Keratinocyte (primary cell): ENCODE measurements around the gene MRPS15. TPM values are rescaled to one million over a fixed set of nuclear protein-coding genes. Genes with fewer than 3 reads are reported as not detected.
"Not testable (repeated sequence)": the region's sequence is repeated elsewhere in the genome, so short reads cannot be mapped to it uniquely, and the experiment has no call there.

Experiments used
- DNase-seq: peaks from one replicate; pipeline ENCODE4 v3.0.0-alpha.2; 2011; ENCODE audit warnings: low read depth, missing footprints, low spot score
- FAIRE-seq: peaks from 2 replicates; lab custom pipeline; 2011; peaks lifted over from hg19 to GRCh38; lab: Jason Lieb, UNC
- H2AFZ ChIP-seq: 2 replicates; pipeline ENCODE4 v1.6.0; 2012; ENCODE audit warnings: low read length, control low read depth, inconsistent platforms; ENCODE audit not compliant: control insufficient read depth
- H3K27ac ChIP-seq: 2 replicates; pipeline ENCODE4 v1.5.1; 2011; ENCODE audit warnings: low read length; ENCODE audit not compliant: control insufficient read depth, insufficient read depth
- H3K27me3 ChIP-seq: 3 replicates; pipeline ENCODE4 v1.6.0; 2011; ENCODE audit warnings: low read length; ENCODE audit not compliant: control insufficient read depth, insufficient read depth; ENCODE audit errors: extremely low read depth
- H3K36me3 ChIP-seq, 2 experiments: 2 replicates in 1 of 2; 3 replicates in 1 of 2; pipeline ENCODE4 v1.5.1; 2011; ENCODE audit warnings: low read length in 2 of 2, mild to moderate bottlenecking in 1 of 2; ENCODE audit not compliant: control insufficient read depth in 2 of 2, insufficient read depth in 2 of 2; ENCODE audit errors: extremely low read depth in 1 of 2
- H3K4me1 ChIP-seq: 3 replicates; pipeline ENCODE4 v1.5.1; 2011; ENCODE audit warnings: low read length; ENCODE audit not compliant: control insufficient read depth, insufficient read depth; ENCODE audit errors: extremely low read depth
- H3K4me2 ChIP-seq: 3 replicates; pipeline ENCODE4 v1.6.0; 2011; ENCODE audit warnings: low read depth, low read length; ENCODE audit not compliant: control insufficient read depth, insufficient read depth; ENCODE audit errors: extremely low read depth
- H3K4me3 ChIP-seq, 3 experiments: fragments of 200-600 bp in 1 of 3; sonication (generic) in 1 of 3; 2 replicates in 2 of 3; 3 replicates in 1 of 3; pipeline ENCODE4 v1.5.1; 2011 to 2016; ENCODE audit warnings: low read length in 3 of 3, mild to moderate bottlenecking in 3 of 3, control low read depth in 2 of 3, inconsistent platforms in 1 of 3, low read depth in 1 of 3, mixed read lengths in 1 of 3, mixed run types in 1 of 3, moderate library complexity in 1 of 3; ENCODE audit not compliant: control insufficient read depth in 2 of 3, insufficient read depth in 2 of 3; ENCODE audit errors: extremely low read depth in 1 of 3
- H3K79me2 ChIP-seq: 2 replicates; pipeline ENCODE4 v1.6.0; 2012; ENCODE audit warnings: low read length; ENCODE audit not compliant: control insufficient read depth, insufficient read depth
- H3K9ac ChIP-seq: 3 replicates; pipeline ENCODE4 v1.6.0; 2011; ENCODE audit warnings: low read length; ENCODE audit not compliant: control insufficient read depth, insufficient read depth; ENCODE audit errors: extremely low read depth
- H3K9me1 ChIP-seq: 3 replicates; pipeline ENCODE4 v1.6.0; 2011; ENCODE audit warnings: low read length; ENCODE audit not compliant: control insufficient read depth, insufficient read depth; ENCODE audit errors: extremely low read depth
- H3K9me3 ChIP-seq: 2 replicates; pipeline ENCODE4 v1.5.1; 2012; ENCODE audit warnings: low read depth, low read length; ENCODE audit not compliant: control insufficient read depth
- H4K20me1 ChIP-seq: 3 replicates; pipeline ENCODE4 v1.6.0; 2011; ENCODE audit warnings: low read length; ENCODE audit not compliant: control insufficient read depth, insufficient read depth; ENCODE audit errors: extremely low read depth
- EZH2 ChIP-seq: IDR thresholded peaks from one replicate; pipeline ENCODE4 v1.6.1; 2012; ENCODE audit warnings: inconsistent platforms, mild to moderate bottlenecking, low read length, moderate library complexity
- dilution Hi-C: fragments of 300-500 bp; cut with MboI; formaldehyde crosslinking; loops from one replicate; pipeline ENCODE4 v1.7.0; 2020; ENCODE audit warnings: low sequenced_read_pairs; ENCODE audit not compliant: extremely low pct_ligation_motif_present
- polyA plus RNA-seq, 5 experiments: library from polyadenylated mRNA; depleted of rRNA in 3 of 5; stranded (reverse) in 3 of 5; stranded (forward) in 1 of 5; unstranded in 1 of 5; fragments of >200 nt; gene quantifications; 1 replicate in 1 of 5; 2 replicates in 3 of 5; 3 replicates in 1 of 5; pipeline versions ENCODE4 v1.2.1 to v1.2.3, GENCODE V29; 2011 to 2012; ENCODE audit warnings: missing spikeins in 2 of 5, low read depth in 1 of 5, low replicate concordance in 1 of 5
- TF ChIP-seq, protein P1 (sequence below), 3 experiments: IDR thresholded peaks in 1 of 3; conservative IDR thresholded peaks in 1 of 3; optimal IDR thresholded peaks in 1 of 3; 2 replicates in 2 of 3; 3 replicates in 1 of 3; pipeline versions ENCODE3 to v1.5.1; 2011; ENCODE audit warnings: low read length in 3 of 3, mild to moderate bottlenecking in 3 of 3, moderate library complexity in 2 of 3, control low read depth in 1 of 3, inconsistent platforms in 1 of 3; ENCODE audit not compliant: insufficient read depth in 2 of 3; ENCODE audit errors: extremely low read depth in 1 of 3

MRPS15 gene
- polyA plus RNA-seq, 1 donor (not counting 4 experiments of a cell fraction or from before 2014, with no cell fraction given), result 130 TPM

DNA sequence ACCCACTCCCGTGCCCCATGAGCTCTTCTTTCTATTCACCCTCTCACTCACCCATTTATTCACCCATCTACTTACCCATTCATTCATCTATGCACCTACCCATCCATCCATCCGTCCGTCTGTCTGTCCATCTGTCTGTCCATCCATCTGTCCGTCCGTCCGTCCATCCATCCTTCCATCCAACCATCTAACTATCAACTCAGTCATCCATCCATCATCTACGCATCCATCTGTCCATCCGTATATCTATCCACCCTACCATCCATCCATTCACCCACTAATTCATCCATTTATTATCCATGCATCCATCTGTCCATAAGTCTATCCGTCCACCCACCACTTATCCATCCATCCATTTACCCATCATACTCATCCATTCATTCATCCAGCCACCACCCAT, 29.3 kb upstream of the MRPS15 start:
- H2AFZ ChIP-seq, result no peak overlapping the region
- DNase-seq (no peak), FAIRE-seq (no peak)
- no peak overlapping the region for H3K9ac ChIP-seq
- no peaks in the 10 kb centered on the region for H3K36me3 ChIP-seq
- dilution Hi-C loops, result no loop called here
- no peaks in the 10 kb centered on the region for H3K9me1 ChIP-seq
- no peaks in the 10 kb centered on the region for H4K20me1 ChIP-seq
- H3K27ac ChIP-seq, result no peak overlapping the region
- H3K27me3 ChIP-seq, result peaks cover 8% of the 10 kb centered on the region
- no peak overlapping the region for H3K4me3 ChIP-seq
- no peak overlapping the region for H3K4me2 ChIP-seq
- no peaks in the 10 kb centered on the region for H3K79me2 ChIP-seq
- no peak for TF ChIP-seq EZH2
- TF ChIP-seq, protein P1, sequence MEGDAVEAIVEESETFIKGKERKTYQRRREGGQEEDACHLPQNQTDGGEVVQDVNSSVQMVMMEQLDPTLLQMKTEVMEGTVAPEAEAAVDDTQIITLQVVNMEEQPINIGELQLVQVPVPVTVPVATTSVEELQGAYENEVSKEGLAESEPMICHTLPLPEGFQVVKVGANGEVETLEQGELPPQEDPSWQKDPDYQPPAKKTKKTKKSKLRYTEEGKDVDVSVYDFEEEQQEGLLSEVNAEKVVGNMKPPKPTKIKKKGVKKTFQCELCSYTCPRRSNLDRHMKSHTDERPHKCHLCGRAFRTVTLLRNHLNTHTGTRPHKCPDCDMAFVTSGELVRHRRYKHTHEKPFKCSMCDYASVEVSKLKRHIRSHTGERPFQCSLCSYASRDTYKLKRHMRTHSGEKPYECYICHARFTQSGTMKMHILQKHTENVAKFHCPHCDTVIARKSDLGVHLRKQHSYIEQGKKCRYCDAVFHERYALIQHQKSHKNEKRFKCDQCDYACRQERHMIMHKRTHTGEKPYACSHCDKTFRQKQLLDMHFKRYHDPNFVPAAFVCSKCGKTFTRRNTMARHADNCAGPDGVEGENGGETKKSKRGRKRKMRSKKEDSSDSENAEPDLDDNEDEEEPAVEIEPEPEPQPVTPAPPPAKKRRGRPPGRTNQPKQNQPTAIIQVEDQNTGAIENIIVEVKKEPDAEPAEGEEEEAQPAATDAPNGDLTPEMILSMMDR (optimal IDR thresholded peaks at IDR 0.05 in 1 of 3, IDR thresholded peaks at IDR 0.05 in 1 of 3, conservative IDR thresholded peaks at IDR 0.05 in 1 of 3; ENCODE audit: extremely low read depth in 1 of 3, insufficient read depth in 2 of 3, low read length in 3 of 3), result no peak
- H3K4me1 ChIP-seq, result no peaks in the 10 kb centered on the region
- H3K9me3 ChIP-seq, result no peaks in the 10 kb centered on the region

DNA sequence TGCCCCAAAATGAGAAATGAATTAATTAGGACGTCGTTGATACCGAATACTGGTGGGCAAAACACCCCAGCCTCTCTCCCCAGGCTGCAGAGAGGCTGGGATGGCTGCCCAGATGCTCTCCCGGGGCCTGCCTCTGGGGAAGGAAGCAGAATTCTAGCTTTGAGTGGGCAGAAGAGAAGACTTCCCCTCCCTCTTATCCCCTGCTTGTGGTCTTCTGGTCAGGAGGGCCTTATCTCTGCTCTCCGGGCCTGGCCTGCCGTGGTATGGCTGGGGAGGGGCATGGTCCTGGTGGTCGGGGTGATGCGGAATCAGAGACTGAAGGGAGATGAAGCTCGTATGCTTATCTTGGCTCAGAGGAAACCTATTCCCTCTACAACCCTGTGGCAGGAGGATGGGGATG, 28.3 kb upstream of the MRPS15 start:
- no peaks in the 10 kb centered on the region for H3K79me2 ChIP-seq
- dilution Hi-C loops, result no loop called here
- H4K20me1 ChIP-seq, result no peaks in the 10 kb centered on the region
- no peak overlapping the region for H3K4me2 ChIP-seq
- H2AFZ ChIP-seq, result no peak overlapping the region
- H3K36me3 ChIP-seq, result no peaks in the 10 kb centered on the region
- H3K4me1 ChIP-seq, result no peaks in the 10 kb centered on the region
- no peaks in the 10 kb centered on the region for H3K9me3 ChIP-seq
- DNase-seq (no peak), FAIRE-seq (no peak)
- H3K9me1 ChIP-seq, result no peaks in the 10 kb centered on the region
- no peak overlapping the region for H3K4me3 ChIP-seq
- peaks cover 8% of the 10 kb centered on the region for H3K27me3 ChIP-seq
- no peak overlapping the region for H3K9ac ChIP-seq
- H3K27ac ChIP-seq, result no peak overlapping the region
- no peak for TF ChIP-seq EZH2
- TF ChIP-seq, protein P1 (optimal IDR thresholded peaks at IDR 0.05 in 1 of 3, IDR thresholded peaks at IDR 0.05 in 1 of 3, conservative IDR thresholded peaks at IDR 0.05 in 1 of 3; ENCODE audit: extremely low read depth in 1 of 3, insufficient read depth in 2 of 3, low read length in 3 of 3), result no peak

DNA sequence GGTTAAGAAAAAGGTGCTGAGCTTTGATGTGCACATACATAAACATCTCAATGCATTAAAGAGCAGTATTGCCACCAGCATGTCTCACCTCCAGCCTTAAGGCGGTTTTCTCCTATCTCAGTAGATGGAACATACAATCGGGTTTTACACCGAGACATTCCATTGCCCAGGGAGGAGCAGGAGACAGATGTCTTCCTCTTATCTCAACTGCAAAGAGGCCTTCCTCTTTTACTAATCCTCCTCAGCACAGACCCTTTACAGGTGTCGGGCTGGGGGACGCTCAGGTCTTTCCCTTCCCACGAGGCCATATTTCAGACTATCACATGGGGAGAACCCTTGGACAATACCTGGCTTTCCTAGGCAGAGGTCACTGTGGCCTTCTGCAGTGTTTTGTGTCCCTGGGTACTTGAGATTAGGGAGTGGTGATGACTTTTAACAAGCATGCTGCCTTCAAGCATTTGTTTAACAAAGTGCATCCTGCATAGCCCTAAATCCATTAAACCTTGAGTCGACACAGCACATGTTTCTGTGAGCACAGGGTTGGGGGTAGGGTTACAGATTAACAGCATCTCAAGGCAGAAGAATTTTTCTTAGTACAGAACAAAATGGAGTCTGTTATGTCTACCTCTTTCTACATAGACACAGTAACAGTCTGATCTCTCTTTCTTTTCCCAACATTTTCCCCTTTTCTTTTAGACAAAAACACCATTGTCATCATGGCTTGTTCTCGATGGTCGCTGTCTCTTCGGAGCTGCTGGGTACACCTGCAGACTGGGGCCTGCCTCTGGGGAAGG, 25.3 kb upstream of the MRPS15 start:
- H4K20me1 ChIP-seq, FAIRE-seq, H3K79me2 ChIP-seq, H3K9ac ChIP-seq, dilution Hi-C loops, H2AFZ ChIP-seq, H3K4me3 ChIP-seq, H3K9me3 ChIP-seq, H3K9me1 ChIP-seq, H3K4me2 ChIP-seq, H3K27ac ChIP-seq, H3K4me1 ChIP-seq, H3K27me3 ChIP-seq, H3K36me3 ChIP-seq, DNase-seq: not testable (repeated sequence)
